NOMO-1 treated with DMSO at 0.1 percent for 48 hours (cell line): ENCODE data around the gene ANGPTL1.

Experiments
- DNase-seq: peaks from one replicate; lab custom pipeline; 2025; ENCODE audit not compliant: unreplicated experiment; lab: John Stamatoyannopoulos, UW

Gene ANGPTL1, protein sequence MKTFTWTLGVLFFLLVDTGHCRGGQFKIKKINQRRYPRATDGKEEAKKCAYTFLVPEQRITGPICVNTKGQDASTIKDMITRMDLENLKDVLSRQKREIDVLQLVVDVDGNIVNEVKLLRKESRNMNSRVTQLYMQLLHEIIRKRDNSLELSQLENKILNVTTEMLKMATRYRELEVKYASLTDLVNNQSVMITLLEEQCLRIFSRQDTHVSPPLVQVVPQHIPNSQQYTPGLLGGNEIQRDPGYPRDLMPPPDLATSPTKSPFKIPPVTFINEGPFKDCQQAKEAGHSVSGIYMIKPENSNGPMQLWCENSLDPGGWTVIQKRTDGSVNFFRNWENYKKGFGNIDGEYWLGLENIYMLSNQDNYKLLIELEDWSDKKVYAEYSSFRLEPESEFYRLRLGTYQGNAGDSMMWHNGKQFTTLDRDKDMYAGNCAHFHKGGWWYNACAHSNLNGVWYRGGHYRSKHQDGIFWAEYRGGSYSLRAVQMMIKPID

DNA sequence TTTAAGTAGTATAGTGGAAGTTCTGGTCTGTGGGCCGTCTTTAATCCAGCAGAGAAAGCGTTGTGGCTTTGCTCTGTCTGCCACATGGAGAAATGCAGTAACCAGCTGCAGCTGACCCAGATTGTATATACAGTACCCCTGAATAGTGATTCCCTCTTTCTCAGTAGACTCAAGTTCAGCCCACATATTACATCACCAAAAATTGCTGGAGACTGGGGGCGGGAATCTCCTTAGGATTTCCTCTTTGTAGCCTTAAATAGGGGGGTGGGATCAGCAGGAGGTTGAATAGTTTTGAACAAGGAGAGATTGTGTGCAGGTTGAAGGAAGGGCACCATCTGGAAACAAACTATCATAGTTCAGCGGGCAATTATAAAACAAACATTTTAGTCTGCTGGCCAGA is at the start of gene ANGPTL1:
ANGPTL1 (minus strand) TSS at position 134 of the 400 bp plus-strand sequence. CDS start 5,301 bp downstream, outside the sequence.
- DNase-seq, result no peak

DNA sequence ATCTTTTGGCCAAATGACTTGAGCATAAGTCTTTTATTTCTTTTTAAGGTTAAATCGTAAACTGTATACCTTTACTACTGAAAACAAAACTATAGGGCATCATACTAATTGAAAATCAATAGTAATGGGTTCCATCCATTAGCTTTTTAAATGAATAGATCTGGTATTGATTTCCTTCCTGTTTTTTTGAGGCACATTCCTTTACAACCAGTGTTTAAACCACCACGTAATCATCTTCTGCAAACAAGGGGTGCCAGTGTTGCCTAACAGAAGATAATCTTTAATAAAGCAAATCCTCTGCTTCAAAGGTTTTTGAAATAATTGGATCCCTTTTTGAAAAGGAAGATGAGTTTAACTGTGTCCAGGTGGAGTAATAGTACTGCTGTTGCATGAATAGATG is 48.7 kb upstream of the ANGPTL1 start:
- DNase-seq, result no peak

DNA sequence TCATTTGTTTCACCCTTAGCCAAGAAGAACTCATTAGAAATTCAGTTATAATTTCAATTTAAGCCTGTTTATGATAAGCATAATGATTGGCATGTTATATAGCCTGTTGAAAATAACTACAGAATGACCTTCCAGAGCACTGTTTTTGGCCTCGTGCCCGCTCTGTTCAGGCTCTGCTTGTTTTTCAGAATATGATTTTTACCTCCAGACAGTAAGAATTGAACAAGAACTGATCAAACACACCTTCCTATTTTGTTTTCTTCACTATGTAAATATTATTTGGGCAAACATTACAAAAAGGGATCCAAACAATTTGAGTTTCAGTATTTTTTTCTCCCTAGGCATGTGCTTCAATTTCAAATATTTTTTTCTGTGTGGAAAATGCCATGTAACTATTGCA is 48.1 kb upstream of the ANGPTL1 start:
- DNase-seq, result no peak

DNA sequence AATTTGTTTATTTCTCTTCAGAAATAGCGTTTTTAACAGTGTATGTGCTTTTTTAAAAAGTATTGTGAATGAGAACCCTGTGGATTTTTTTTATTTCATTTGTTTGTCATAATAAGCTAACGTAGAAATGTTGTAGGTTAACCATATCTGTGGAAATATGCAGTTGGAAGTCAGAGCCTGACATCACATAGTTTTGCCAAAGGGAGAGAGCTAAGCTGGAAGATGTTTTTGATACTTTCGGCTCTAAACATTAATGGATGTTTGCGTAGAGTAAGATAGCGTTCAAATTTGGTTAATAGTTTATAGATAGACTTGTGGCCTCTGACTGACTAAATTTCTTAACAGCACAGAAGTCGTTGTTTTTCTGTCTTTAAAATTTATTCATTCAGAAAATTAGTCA is 47.4 kb upstream of the ANGPTL1 start:
- no peak for DNase-seq

DNA sequence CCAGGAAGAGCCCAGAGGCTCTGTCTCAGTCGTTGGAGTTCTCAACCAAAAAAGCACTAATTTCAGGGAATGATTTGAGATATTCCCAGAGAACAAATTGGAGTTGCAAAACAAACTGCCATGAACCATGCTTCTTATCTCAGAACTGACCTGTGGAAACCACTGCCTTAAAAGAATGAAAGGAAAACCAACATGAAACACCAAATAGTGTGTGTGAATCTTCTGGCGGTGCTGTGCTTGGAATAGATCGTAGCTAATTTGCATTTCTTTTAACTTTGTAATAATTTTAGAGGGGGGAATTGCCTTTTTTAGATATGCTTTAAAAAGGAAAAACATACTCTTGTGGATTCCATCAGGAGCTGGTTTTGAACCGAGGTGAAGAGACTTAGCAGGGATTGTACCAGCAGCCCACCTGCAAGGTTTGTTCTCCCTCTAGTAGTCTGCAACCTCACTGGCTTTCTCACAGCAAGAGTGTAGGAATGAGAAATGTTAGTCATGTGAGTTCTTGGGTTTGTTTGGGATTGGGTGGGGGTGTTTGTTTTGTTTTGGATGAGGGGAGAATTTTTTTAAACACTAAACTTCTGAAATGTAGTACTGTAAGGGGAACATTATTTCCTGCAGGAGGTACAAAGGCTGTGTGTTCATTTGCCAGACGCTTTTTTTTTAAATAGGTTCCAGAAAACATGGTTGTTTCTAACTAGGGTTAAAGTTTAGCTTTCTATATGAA is 45.7 kb upstream of the ANGPTL1 start:
- DNase-seq, result no peak

DNA sequence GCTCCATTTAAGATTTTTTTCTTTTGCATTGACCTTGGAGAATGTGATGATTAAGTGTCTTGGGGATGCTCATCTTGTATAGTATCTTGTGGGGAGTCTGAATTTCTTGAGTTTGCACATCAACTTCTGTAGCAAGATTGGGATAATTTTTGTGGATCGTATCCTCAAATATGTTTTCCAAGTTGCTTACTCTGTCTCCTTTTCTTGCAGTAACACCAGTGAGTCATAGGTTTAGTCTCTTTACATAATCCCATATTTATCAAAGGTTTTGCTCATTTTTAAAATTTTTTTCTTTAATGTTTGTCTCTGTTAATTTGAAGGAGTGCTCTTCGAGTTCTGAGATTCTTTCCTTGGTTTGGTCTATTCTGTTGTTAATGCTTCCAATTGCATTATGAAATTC is 41.7 kb upstream of the ANGPTL1 start:
- DNase-seq, result no peak

DNA sequence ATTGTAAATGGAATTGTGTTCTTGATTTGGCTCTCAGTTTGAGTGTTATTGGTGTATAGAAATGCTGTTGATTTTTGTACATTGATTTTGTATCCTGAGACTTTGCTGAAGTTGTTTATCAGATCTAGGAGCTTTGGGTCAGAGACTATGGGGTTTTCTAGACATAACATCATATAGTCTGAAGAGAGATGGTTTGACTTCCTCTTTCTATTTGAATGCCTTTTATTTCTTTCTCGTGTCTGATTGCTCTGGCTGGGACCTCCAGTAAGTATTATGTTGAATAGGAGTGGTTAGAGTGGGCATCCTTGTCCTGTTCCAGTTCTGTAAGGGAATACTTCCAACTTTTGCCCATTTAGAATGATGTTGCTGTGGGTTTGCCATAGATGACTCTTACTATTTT is 39.1 kb upstream of the ANGPTL1 start:
- DNase-seq, result no peak

DNA sequence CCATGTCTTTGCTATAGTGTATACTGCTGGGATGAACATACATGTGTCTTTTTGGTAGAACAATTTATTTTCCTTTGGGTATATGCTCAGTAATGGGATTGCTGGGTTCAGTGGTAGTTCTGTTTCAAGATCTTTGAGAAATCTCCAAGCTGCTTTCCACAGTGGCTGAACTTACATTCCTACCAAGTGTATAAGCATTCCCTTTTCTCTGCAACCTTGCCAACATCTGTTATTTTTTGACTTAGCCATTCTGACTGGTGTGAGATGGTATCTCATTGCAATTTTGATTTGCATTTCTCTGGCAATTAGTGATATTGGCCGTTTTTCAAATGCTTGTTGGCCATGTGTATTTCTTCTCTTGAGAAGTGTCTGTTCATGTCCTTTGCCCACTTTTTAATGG is 37.5 kb upstream of the ANGPTL1 start:
- DNase-seq, result no peak

DNA sequence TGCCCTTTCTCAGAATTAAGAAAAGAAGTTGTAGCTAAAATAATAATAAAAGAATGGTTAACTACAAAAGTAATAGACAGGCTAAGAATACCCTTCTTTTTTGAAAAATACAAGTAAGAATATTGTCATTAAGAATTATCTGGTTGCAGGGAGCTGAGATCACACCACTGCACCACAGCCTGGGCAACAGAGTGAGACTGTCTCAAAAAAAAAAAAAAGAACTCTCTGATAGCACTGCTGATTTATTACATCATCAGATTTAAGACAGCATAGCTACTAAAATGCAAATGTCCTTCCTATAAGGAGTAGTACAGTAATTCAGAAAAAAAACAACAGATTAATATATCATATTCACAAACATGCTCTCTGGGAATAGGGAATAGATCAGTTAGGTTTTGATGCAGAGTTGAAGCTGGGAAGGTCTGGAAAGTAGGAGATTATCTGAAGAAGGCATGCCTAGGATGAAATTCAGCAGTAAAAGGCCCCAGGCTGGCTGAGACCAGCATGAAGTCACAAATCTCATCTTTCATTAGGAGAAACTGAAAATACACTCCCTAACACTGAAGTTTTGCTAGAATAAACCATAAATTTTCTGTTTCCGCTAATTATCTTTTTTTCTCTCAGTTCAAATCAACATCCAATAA is 30.7 kb upstream of the ANGPTL1 start:
- DNase-seq, result no peak

DNA sequence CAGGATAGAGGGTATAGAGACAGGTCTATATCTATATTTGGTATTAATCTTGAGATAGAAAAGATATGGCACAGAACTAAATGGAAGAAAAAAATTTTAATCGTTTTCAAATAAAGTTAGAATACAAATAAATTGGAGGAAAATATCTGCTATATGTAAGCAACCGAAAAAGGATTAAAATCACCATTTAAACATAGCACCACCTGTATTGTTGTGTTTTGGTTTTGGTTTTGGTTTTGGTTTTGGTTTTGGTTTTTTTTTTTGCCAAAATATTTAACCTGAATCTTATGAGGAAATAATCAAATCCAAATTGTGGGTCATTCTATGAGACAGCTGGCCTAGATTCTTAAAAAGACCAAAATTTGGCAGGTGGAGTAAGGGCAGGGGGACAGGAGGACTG is 28.5 kb upstream of the ANGPTL1 start:
- DNase-seq, result no peak

DNA sequence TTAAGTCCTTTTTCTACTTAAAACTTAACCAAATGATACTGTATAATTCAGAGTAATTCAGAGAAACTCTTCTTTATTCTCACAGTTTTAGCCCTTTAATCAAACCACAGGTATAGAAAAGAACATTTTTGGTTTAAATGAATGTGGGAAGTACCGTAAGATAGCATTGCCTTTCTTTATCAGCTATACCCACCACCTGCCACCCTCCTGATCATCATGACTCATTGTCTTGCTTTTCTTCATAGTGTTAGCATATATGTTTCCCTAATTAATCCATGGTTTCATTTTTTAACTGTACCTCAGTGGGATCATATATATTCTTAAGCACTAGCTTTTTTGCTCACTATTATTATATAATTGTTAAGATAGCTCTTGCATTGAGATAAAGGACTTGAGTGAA is 27.5 kb upstream of the ANGPTL1 start:
- no peak for DNase-seq

DNA sequence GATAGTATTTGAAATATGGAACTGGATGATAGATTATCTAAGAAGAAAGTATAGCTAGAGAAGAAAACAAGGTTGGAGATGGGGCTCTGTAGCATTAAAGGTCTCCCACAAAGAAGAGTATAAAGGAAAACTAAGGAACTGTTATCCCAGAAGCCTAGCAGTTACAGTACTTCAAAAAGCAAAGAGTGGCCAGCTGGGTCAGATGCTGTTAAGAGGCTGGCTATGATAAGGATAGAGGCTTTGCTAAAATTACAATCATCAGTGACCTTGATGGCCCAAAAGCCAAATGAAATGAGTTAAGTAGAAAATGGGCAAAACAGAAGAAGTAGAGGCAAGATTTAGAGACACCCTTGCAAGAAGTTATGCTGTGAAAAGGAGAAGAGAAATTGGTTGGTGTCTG is 25.1 kb upstream of the ANGPTL1 start:
- no peak for DNase-seq

DNA sequence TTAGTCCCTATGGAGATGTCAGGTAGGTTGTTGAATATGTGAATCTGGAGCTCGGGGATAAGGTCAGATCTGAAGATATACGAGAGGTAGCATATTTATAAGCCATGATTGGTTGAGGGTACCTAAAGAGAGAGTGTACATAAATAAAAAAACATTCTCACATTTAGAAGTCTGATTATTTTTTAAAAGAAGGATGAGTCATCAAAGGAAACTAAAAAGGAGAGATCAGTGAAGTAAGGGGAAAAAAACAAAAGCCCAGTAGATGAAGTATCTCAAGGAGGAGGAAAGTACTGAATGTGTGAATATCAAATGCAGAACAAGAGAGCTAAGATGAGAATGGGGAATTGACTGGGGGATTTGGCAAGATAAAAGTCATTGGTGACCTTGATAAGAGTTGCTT is 15.7 kb upstream of the ANGPTL1 start:
- DNase-seq, result no peak

DNA sequence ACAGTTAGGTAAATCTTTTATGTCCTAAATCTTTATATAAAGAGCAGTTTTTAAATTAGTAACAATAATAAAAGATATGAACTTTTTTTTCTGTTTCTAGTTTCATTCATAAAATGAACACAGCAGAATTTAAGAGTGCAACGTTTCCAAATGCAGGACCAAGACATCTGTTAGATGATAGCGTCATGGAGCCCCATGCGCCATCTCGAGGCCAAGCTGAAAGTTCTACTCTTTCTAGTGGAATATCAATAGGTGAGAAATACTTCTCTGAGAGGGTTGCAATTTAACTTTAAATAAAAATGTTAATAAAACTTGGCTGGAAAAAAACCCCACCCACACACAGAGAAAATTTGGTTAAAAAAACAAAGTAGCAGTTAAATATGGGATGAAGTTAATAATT is 15.0 kb upstream of the ANGPTL1 start:
- DNase-seq, result no peak

DNA sequence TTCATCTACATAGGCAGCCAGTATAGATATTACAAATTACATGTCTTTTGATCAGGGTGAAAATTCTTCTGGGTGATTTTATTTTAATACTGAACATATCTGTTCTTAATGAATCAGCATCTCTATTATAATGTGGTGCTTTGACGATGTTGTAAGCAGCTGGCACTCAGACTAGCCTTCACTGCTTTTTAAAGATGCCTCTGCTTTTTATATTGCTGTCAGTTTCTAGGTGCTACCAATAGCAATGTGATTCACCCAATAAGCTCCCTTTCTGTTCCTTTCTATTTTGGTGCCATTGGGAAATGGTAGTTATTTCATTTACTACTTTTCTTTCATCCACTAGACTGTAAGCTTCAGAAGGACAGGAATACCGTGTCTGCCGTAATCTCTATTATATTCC is 11.1 kb upstream of the ANGPTL1 start:
- DNase-seq, result no peak

DNA sequence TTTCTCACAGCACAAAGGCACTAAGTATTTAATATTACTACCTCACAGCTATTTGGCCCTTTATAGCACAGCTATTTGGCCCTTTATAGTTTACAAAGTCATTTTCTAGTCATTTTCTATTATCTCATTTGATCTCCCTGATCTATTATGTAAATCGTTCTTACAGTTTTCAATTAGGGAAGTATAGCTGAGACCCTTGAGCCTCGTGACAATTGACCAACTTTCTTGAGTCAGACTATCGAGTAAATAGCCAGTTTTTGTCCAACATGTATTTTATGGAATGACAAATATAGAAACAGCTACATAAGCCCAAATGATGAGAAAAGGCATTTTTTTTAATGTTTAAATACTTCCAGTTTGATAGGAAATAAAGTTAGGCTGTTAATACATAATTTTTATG is 7.0 kb upstream of the ANGPTL1 start:
- DNase-seq, result peak; percentile 62

DNA sequence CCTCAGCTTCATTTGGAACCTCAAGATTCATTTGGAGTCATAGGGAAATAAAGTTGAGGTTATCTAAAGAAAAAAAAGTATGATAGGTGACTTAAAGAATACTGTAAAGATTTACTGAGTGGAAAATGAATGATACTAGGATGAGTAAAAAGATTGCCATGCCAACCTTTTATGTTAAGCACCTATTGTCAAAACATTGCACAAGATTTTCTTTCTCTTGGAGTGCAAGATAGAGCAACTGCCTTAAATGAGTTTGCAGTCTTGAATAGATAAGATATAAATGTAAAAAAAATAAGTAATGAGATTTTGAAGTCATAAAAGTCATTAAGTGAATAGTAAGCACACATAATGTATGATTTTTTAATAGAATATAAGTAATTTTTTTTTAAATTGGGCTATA is 5.1 kb upstream of the ANGPTL1 start:
- DNase-seq, result no peak

DNA sequence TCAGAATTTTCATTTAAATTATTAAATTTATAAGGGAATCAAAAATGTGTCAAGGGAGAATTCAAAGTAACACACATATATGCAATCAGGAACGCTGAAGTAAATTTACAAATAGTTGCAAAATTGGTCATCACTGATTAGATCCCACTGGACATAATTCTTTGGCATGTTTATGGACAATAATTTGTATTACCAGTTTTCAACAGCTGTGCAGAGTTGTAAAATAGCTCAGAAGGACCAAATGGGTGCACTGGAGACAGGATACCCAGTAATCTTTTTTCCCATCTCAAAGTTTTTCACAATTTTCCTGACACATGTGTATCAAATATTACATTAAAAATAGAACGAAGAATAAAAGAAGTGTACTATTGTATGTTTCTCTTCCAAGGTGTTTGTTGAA is 4.1 kb upstream of the ANGPTL1 start:
- no peak for DNase-seq

DNA sequence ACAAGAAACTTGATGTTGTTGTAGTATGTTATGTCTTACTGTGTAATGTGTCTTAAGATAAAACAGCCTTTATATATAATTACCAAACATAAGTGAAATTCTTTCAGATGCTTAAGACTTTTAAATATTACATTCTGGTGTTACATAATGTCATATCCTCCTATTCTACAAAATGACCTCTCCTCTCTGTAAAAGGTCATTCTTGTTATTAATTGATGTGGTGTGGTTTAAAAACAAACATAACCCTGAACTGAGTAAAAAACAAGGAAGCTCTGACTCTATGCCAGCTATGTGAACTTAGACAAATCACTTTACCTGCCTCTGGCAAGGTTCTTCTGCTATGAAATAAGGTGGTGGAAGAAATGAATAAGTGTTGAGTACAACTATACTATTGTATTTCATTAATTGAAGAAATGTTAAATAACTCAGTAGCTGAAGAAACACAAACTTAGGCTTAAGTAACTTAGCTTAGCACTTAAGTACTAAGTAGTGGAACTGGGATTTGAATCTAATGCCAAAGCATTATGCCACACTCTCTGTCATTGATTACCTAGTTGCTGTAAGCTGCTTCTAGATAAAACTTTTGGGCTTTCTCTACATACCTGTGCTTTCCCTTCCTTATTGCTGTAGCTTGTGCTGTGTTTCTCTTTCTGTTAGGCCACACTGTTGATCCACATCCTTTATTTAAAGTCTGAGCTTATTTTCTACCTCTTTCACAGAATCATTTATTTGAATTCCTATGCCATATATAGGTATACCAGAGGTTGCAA is 859 bp upstream of the ANGPTL1 start:
- DNase-seq, result no peak

DNA sequence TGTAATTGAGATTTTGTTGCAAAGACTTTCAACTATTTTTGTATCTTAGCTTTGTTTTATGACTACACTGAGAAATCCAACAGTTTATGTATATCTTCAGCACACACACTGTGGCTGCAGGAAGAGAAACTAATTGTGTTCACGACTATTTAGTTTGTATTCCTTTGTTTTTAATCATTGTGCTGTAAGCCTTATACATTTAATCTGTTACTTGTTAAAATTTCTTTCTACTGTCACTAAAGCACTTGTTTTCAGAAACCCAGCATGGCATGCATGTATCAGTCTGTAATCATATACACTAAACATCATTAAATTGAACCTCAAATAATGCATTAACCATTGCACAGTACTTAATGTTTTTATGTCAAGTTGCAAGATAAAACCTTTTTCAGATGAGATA is 656 bp downstream of the ANGPTL1 start:
- no peak for DNase-seq

DNA sequence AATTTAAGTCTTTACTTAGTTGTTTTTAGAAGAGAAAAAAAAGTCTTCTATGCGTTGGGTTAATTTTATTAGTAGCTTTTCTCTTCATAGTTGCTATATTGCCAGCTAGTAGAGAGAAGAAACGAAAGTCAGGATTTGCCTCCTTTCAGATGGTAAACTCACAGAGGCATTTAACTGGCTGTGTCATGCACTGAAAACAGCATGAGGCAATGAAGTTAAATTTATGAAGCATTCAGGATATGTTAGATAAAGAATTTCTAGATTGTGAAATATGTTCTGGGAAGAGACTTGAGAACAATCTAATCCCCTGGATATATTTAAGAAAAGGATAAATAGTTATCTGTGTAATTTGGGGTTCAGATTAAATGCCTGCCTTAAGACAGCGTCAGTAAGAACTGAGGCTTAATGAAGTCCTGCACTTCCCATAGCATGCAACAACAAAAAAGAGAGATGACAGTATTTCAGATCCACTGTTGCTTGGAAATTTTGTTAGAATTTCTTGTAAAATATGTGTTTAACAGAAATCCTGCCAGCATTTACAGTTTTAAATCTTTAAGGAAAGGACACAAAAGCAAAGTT is 1.7 kb downstream of the ANGPTL1 start:
- DNase-seq, result no peak
